Urinary bladder (tissue), 4 donors: ENCODE measurements around the gene FAM222A. TPM values are rescaled to one million over a fixed set of nuclear protein-coding genes. Genes with fewer than 3 reads are reported as not detected.
A peak's percentile ranks its signal among the peaks of the same experiment; 100 is the strongest.

Experiments
- DNase-seq: peaks from one replicate; pipeline ENCODE4 v3.0.0-alpha.2; 2015; ENCODE audit errors: extremely low spot score
- H3K27ac ChIP-seq: one replicate; pipeline ENCODE4 v1.5.1; 2013; ENCODE audit warnings: low read depth, mild to moderate bottlenecking, moderate library complexity
- H3K36me3 ChIP-seq: one replicate; pipeline ENCODE4 v1.6.1; 2013; ENCODE audit warnings: mild to moderate bottlenecking, moderate library complexity; ENCODE audit not compliant: insufficient read depth
- H3K4me1 ChIP-seq: one replicate; pipeline ENCODE4 v1.6.1; 2013; ENCODE audit warnings: mild to moderate bottlenecking, moderate library complexity; ENCODE audit not compliant: insufficient read depth
- H3K4me3 ChIP-seq: one replicate; pipeline ENCODE4 v1.5.1; 2013; ENCODE audit warnings: low read depth, low read length
- WGBS: extraction: QIAGEN DNeasy Blood & Tissue Kit; methylation state at CpG from one replicate; pipeline ENCODE4 v1.1.7; 2013; 5-methylcytosine and 5-hydroxymethylcytosine counted together
- polyA plus RNA-seq: library from polyadenylated mRNA; stranded (reverse); fragments of 200-250 nt; gene quantifications from one replicate; pipeline ENCODE4 v1.2.3, GENCODE V29; 2013
- total RNA-seq: library from RNA; depleted of rRNA; stranded (reverse); fragments of >200 nt; gene quantifications from one replicate; pipeline ENCODE4 v1.2.3, GENCODE V29; 2014
- donor health status: healthy with polysubstance abuse.
- donor health status: healthy.

The FAM222A gene
- total RNA-seq (1.2 TPM), polyA plus RNA-seq (1.2 TPM)

- peak; percentile 78 for DNase-seq
- Histone ChIP-seq H3K36me3 (no peaks in the 10 kb centered on the region), H3K4me1 (peaks cover 2% of the 10 kb centered on the region), H3K27ac (no peak within 1 kb of the TSS), H3K4me3 (peak within 1 kb of the TSS; percentile 68)
- 1% methylated on average over 88 of the region's 88 CpGs for WGBS
Observed at GRCh38 chr12:109713187-109714070, at the start of gene FAM222A. Gene FAM222A, plus strand, starts transcription at chr12:109713825. Its CDS starts 30,322 bp downstream, at chr12:109744147.

GRCh38 chr12:109664402-109664801 lies 49.2 kb upstream of the FAM222A start:
- H3K27ac ChIP-seq: no peak overlapping the region

GRCh38 chr12:109666068-109666467 lies 47.6 kb upstream of the FAM222A start:
- Histone ChIP-seq H3K4me1 (no peaks in the 10 kb centered on the region), H3K36me3 (no peaks in the 10 kb centered on the region), H3K27ac (no peak overlapping the region), H3K4me3 (no peak overlapping the region)
- no peak for DNase-seq
- WGBS: 85% methylated on average over 1 of the region's 1 CpG

More at GRCh38 chr12:109664402-109664801, 49.2 kb upstream of the FAM222A start:
- no peak for DNase-seq
- 82% methylated on average over 2 of the region's 2 CpGs for WGBS
- Histone ChIP-seq H3K36me3 (no peaks in the 10 kb centered on the region), H3K4me1 (no peaks in the 10 kb centered on the region), H3K4me3 (no peak overlapping the region)

GRCh38 chr12:109670731-109671130 lies 42.9 kb upstream of the FAM222A start:
- DNase-seq: no peak
- WGBS: 20% methylated on average over 10 of the region's 10 CpGs
- Histone ChIP-seq H3K4me3 (no peak overlapping the region), H3K36me3 (no peaks in the 10 kb centered on the region), H3K4me1 (no peaks in the 10 kb centered on the region), H3K27ac (no peak overlapping the region)

GRCh38 chr12:109671502-109671901 lies 42.1 kb upstream of the FAM222A start:
- no peaks in the 10 kb centered on the region for H3K4me1 ChIP-seq
- WGBS: 61% methylated on average over 3 of the region's 3 CpGs
- DNase-seq: no peak
- no peak overlapping the region for H3K4me3 ChIP-seq
- no peaks in the 10 kb centered on the region for H3K36me3 ChIP-seq
- no peak overlapping the region for H3K27ac ChIP-seq

GRCh38 chr12:109673379-109673778 lies 40.2 kb upstream of the FAM222A start:
- WGBS: 91% methylated on average over 3 of the region's 3 CpGs
- H3K36me3 ChIP-seq: no peaks in the 10 kb centered on the region
- no peak overlapping the region for H3K27ac ChIP-seq
- H3K4me3 ChIP-seq: no peak overlapping the region
- DNase-seq: no peak
- no peaks in the 10 kb centered on the region for H3K4me1 ChIP-seq

GRCh38 chr12:109673884-109674283 lies 39.7 kb upstream of the FAM222A start:
- Histone ChIP-seq H3K27ac (no peak overlapping the region), H3K36me3 (no peaks in the 10 kb centered on the region), H3K4me3 (no peak overlapping the region), H3K4me1 (no peaks in the 10 kb centered on the region)
- DNase-seq: no peak
- 85% methylated on average over 2 of the region's 2 CpGs for WGBS

GRCh38 chr12:109675411-109675810 lies 38.2 kb upstream of the FAM222A start:
- 62% methylated on average over 6 of the region's 6 CpGs for WGBS
- Histone ChIP-seq H3K36me3 (no peaks in the 10 kb centered on the region), H3K4me1 (no peaks in the 10 kb centered on the region), H3K4me3 (no peak overlapping the region), H3K27ac (no peak overlapping the region)
- no peak for DNase-seq

GRCh38 chr12:109677279-109677691 lies 36.3 kb upstream of the FAM222A start:
- H3K4me1 ChIP-seq: no peaks in the 10 kb centered on the region
- H3K4me3 ChIP-seq: no peak overlapping the region
- WGBS: 41% methylated on average over 12 of the region's 12 CpGs
- DNase-seq: no peak
- no peak overlapping the region for H3K27ac ChIP-seq
- H3K36me3 ChIP-seq: no peaks in the 10 kb centered on the region

- Histone ChIP-seq H3K4me3 (no peak overlapping the region), H3K36me3 (no peaks in the 10 kb centered on the region), H3K27ac (no peak overlapping the region), H3K4me1 (no peaks in the 10 kb centered on the region)
- 26% methylated on average over 7 of the region's 7 CpGs for WGBS
- DNase-seq: no peak
Observed at GRCh38 chr12:109678719-109679118, 34.9 kb upstream of the FAM222A start.

- Histone ChIP-seq H3K36me3 (no peaks in the 10 kb centered on the region), H3K4me1 (no peaks in the 10 kb centered on the region), H3K4me3 (no peak overlapping the region), H3K27ac (no peak overlapping the region)
- DNase-seq: no peak
- WGBS: 55% methylated on average over 8 of the region's 8 CpGs
Observed at GRCh38 chr12:109679501-109680263, 33.9 kb upstream of the FAM222A start.

- 78% methylated on average over 4 of the region's 4 CpGs for WGBS
- Histone ChIP-seq H3K27ac (no peak overlapping the region), H3K4me1 (no peaks in the 10 kb centered on the region), H3K4me3 (no peak overlapping the region), H3K36me3 (no peaks in the 10 kb centered on the region)
- DNase-seq: no peak
Observed at GRCh38 chr12:109680264-109681005, 33.2 kb upstream of the FAM222A start.

- no peak for DNase-seq
Observed at GRCh38 chr12:109681986-109682707, 31.5 kb upstream of the FAM222A start.

More at GRCh38 chr12:109681986-109682707, 31.5 kb upstream of the FAM222A start:
- Histone ChIP-seq H3K4me1 (no peaks in the 10 kb centered on the region), H3K4me3 (no peak overlapping the region), H3K27ac (no peak overlapping the region), H3K36me3 (no peaks in the 10 kb centered on the region)
- WGBS: 55% methylated on average over 7 of the region's 7 CpGs
